Mesenteric fat pad (tissue), 1 donor: ENCODE results near the gene ZDHHC3. TPM values are rescaled to one million over a fixed set of nuclear protein-coding genes. Genes with fewer than 3 reads are reported as not detected.
"Not testable (repeated sequence)": the region's sequence is repeated elsewhere in the genome, so short reads cannot be mapped to it uniquely, and the experiment has no call there.

Experiments
- DNase-seq: peaks from one replicate; pipeline ENCODE4 v3.0.0-alpha.2; 2020; ENCODE audit warnings: low spot score
- total RNA-seq: library from RNA; stranded (reverse); fragmentation: NEBNext Ultra II Directional; extraction: Animal tissue kit (Norgen Biotek cat#: 25700); gene quantifications from one replicate; pipeline ENCODE4 v1.2.1, GENCODE V29; 2021
- donor health status: DM: yes; HTN: yes; CAD: no.

The ZDHHC3 gene
- total RNA-seq, 1 donor from 2014 or later: 108 TPM

DNA sequence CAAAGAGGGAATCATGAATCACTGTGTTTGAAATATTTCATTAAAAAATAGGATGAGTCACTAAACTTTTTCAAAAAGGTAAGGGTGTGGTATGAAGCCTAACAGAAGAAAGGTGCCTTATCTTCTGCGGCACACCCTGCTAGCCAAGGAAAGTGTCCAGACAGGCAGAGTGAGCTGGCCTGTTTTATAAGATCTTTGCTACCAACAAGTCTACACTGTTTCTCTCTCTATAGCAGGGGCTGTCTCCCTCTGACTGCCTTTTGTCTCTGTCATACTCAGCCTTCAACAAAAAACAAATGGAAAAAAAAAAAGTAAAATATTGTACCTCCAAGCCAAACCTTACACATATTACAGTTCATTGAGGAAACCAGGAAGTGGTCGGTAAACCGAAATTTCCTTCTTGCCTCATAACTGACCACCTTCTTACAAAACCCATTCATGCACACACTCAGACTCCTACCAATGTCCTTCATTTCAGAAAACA is 9.1 kb downstream of the ZDHHC3 start:
- no peak for DNase-seq

DNA sequence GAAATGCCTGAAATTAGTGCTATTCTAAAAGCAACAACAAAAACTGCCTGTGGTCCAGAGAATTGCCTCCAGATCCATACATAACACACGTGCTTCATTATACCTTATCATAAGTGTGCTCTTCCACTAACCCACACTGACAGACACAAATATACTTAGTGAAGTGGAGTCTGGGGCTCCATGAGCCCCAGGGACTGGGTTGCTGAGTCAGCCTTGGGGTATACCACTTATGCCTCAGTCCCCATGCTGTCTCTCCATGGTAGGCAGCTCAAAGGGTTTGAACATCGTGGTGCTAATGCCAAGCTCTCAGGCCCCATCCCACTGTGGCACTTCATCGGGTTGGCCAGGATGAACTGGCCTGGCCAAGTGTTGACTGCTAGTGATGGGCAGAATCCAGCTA is 10.8 kb downstream of the ZDHHC3 start:
- DNase-seq: no peak

DNA sequence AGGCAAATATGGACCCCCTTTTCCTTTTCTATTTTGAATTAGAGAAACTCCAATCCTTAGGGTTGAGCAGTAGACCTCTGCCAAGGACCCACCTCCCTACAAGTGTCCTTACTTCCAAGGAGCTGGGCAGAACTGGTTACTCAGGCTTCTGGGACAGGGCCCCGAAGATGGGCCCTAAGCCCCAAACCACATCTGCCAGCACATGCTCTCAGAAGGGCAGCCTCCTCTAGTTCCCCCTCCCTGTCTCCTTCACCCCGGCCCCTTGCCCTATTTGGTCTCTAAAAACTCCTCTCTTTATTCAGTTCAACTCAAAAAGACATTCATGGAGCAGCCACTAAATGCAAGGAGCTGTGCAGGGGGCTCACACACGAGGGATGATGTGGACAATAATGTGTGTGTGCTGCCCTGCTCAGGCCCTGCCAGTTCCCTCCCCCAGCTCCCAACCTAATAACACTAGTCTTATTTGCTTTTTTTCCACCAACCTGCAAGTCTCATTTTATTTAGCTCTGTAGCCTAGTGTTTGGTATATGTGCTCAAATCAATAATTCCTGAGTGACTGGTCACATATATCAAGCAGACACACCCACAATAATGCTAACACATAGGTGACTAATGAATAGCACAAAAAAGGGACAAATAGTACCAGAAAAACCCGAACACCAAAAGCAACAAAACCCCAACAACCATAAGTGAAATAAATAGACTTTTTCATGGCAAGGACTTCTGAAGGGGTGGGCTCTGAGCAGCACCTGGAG is 12.2 kb downstream of the ZDHHC3 start:
- DNase-seq: no peak

DNA sequence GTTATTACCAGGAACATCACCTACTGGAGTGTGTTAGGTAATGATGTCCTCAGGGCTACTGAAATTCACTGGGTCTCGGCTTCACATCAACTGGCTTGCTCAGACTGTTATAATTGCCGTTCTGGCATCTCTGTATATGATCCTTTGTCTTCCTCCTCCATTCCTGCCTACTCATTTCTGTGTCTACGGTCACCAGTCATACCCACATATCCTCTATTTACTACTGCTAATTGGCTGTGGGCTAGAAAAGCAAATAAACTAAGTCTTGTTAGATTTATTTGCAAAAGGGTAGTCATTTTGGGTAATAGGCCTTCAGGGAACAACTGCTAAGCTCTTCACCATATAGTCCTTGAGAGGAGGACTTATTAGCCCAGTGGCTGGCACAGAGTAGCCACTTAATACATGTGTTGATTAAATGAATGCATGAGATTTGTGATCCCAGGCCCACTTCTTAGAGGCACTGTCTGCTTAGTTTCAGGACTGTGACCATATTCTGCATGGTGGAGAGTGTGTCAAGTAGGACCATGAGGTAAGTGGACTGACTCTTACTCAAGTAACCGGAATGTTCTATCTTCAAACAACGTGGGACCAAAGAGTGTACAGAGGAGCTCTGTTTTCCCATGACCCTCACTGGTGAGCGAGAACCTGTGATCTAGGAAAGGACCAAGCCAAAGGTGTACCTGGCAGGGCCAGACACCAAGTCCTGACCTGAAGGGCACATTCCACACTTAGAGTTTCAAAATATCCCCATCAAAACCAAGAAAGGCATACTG is 13.2 kb downstream of the ZDHHC3 start:
- no peak for DNase-seq

DNA sequence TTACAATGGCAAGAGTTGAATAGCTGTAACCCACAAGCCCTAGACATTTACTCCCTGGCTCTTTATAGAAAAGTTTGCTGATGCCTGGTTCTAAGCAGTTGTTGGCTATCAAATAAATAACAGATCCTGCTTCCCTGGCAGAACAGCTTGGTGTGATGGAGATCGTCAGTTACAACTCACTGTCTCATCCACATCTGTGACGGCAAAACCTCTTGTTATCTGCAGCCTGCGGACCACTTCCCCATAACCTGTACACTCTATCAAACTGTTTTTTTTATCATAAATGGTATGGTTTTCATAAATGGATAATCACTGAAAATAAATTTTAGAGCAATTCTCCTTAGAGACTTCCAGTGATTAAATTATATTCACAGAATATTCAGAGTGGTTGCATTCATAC is 14.1 kb downstream of the ZDHHC3 start:
- DNase-seq: no peak

DNA sequence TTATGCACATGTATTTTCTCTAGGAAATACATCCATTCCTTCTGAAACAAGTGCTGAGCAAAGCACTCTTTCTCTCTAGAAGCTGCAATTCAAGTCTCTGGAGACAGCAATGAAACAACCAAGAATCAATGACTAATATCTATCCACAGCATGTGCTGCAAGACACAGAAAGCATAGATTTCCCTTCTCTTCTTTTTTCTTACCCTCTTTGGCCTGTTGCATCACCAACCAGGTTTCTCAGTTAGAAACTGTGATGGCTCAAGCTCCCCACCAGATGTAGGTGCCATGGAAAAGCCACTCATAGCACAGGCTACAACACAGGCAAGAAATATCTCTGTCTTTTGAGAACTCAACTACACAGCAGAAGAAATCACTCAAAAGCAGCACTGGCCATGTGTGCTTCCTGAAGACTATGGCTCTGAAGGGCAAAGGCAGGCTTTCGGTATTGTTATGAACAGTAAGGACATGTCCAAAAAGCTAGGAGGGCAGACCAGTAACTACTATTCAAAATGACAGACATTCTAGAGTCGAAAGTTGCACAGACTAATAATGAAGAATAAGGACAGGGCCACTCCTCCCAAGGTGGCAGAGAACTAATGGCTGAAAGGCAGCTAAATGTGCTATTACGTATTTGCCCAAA is 15.5 kb downstream of the ZDHHC3 start:
- no peak for DNase-seq

DNA sequence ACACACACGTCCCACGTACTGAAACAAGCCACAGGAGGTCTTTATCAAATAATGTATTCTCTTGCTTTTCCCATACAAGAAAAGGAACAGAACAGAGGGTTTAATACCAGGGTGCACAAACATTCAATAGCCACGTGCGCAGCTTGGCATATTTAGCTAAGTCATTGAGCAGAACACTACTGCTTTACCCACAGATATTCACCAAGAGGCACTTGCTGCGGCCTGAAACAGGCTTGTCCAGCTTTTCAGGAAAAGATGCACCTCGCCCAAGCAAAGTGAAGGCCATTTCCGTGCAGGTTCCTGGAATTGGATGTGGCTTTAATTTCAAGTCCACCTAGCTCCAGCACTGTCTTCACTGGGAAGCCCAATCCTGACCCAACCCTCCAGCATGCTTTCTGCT is 17.6 kb downstream of the ZDHHC3 start:
- DNase-seq: no peak

DNA sequence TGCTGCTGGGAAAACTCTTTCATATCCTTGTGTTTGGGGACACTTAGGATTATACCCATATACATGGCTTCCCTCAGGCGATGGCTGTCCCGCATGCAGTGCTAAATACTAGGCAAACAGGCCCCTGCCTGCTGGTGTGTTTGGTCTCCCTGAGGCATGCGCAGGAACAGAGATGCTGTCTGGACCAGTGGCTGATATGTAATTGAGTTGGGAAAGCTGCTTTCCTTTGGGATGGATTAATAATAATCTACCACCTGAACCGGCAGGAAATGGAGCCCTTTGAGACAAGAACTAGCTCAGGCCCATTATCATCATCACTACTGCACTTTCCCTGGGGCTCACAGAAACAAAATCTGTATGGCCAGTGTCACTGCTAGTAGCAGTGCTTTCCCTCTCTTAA is 18.0 kb downstream of the ZDHHC3 start:
- DNase-seq: no peak

DNA sequence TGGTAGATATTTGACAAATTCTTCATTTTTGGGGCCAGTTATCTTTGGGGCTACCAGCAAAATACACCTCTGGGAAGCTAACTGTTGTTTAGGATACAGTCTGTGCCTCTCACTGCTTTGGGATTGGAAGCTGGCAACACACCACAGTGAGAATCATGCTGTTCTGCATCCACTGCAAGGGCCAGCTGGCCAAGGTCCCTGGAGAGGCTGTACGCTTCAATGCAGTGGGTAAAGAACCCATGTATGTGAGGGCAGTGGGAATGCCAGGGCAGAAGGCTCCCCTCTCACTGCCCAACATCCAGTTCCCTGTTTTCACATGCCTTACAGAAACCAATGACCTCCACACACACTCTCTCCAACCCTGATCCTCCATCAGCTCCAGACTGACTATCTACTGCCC is 20.1 kb downstream of the ZDHHC3 start:
- no peak for DNase-seq

DNA sequence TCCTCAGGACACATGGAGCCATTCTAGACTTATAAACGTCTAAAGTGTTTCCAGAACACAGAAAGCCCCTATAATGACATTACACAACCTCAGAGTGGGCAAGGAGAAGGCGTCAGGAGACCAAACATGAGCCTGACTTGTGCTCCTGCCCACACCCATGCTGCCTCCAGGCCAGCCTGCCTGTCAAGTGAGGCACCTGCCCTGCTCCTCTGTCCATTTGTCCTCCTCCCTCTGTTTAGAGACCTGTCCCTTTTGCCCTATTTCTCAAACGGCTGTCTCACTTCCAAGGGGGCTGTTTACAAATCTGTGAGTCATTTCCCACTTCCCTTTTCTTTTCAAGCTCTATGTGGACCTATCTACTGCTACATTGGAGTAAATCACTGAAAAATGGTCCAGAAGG is 21.0 kb downstream of the ZDHHC3 start:
- DNase-seq: no peak

DNA sequence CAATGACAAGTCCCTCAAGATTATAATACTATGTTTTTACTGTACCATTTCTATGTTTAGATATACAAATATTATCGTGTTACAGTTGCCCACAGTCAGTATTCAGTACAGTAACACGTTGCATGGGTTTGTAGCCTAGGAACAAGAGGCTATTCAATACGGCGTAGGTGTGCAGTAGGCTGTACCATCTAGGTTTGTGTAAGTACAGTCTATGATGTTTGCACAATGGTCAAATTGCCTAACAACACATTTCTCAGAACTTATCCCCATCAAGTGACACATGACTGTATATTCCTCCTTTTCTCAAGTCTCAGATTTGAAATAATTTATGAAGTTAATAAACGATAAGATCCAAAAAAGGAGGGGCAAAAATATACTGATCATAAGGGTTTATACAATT is 21.7 kb downstream of the ZDHHC3 start:
- DNase-seq: no peak

DNA sequence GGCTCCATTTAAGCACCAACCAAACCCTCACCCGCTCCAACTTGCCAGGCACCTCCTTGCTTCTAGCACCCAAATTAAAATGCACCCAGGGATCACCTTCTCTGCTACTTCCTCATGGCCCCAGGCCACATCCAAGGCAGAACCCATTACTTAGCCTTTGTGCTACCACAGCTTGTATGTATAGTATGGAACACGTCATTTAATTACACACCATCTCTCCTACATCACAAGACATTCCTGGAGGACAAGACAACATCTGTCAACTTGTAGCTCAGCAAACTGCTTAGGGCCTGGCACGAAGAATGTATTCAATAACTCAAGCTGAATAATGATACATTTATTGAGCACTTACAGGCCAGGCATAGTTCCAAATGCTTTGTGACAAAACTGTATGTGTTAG is 23.3 kb downstream of the ZDHHC3 start:
- no peak for DNase-seq

DNA sequence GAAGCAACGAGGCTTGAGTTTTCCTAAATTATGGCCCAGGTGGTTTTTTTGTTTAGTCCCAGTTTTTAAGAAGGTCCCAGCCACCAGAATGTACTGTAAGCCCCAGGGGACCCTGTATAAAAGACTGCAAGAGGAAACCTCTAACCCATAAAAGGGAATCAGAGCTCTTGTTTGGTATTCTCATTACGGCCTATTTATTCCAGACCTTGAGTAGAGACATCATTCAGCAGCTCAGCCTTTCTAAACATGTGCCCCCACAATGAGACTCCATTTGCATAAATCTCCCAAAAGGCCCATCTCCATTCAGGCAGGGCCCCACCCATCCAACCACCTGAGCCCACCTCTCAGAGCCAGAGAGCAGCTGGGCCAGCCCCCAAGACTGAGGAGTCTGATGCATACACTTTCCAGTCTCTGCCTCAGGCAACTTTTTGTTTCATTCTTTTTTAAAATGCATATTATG is 25.7 kb downstream of the ZDHHC3 start:
- no peak for DNase-seq

DNA sequence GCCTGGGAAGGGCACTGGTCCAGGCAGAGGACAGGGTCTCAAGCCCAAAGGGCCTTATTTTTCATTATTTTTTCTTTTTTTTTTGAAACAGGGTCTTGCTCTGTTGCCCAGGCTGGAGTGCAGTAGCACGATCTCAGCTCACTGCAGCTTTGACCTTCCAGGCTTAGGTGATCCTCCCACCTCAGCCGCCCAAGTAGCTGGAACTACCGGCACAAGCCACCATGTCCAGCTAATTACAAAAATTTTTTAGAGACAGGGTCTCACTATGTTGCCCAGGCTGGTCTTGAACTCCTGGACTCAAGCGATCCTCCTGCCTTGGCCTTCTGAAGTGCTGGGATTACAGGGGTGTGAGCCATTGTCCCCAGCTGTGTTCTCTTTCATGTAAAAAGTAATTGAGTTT is 26.2 kb downstream of the ZDHHC3 start:
- not testable (repeated sequence) for DNase-seq

DNA sequence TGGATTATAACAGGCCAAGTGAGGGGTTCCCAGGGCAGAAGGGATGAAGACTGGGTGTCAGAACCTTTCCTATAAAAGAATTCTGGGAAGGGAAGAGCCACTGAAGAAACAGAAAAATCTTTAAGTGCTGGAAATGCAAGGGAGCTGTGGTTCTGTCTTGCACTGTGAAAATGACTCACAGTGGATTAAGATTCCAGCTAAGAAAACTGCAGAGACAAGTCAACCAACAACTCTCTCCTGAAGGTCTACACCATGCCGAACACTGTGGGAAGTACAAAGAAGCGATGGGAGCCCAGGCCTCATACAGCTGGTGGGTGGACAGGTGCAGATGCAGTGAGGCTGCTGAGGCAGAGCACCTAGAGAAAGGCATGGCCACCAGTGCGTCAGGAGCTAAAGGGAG is 27.7 kb downstream of the ZDHHC3 start:
- DNase-seq: no peak

DNA sequence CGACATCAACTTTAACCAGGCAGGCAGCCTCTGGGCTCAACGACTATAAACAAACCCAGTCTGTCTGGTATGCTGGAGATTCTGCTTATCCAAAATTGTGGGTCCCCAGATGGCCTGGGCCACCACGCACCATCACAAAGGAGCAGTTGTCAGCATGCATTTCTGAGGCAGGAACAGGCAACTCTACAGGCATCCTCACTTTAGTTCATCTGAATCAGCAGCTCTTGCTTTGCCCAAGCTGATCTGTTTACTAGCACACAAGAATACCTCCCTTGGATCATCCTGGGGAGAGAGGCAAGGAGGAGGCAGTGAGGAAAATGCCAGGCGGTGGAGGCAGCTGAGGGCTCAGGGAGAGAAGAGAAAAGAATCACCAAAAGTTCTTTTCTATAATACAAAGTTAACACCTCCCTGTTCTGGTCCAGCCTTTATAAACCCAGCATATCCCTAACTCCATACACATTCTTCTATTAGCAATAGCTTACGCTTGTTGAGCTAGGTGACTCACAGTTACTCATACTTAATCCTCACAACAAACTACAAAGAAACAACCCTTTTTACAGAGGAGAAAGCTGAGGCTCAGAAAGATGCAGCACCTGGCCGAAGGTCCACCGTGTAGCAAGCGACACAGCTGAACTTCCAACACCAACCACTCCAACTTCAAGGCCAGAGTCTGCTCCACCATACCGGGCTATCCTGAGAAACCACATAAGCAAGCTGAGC is 33.6 kb downstream of the ZDHHC3 start:
- no peak for DNase-seq

DNA sequence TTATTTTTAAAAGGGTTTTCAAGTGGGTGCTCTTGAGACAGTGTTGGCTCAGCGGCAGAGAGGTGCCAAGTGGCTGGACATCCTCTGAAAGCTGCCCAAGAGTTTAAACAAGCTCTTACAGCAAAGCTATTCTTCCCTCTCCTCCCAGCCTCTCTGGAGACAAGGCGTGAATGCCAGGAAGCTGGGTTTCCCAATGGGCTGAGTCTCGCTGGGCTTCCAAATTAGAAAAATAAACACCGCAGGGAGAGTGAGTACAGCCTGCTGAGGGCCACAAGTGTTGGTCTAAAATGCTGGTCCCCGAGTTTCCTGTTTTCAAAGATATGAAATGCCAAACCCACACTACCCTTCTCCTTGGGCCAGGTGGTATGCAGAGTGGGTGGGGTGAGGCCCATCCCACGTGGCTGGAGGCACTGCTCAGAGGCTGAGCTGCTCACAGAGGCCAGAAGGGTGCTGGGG is 36.4 kb downstream of the ZDHHC3 start:
- DNase-seq: no peak

DNA sequence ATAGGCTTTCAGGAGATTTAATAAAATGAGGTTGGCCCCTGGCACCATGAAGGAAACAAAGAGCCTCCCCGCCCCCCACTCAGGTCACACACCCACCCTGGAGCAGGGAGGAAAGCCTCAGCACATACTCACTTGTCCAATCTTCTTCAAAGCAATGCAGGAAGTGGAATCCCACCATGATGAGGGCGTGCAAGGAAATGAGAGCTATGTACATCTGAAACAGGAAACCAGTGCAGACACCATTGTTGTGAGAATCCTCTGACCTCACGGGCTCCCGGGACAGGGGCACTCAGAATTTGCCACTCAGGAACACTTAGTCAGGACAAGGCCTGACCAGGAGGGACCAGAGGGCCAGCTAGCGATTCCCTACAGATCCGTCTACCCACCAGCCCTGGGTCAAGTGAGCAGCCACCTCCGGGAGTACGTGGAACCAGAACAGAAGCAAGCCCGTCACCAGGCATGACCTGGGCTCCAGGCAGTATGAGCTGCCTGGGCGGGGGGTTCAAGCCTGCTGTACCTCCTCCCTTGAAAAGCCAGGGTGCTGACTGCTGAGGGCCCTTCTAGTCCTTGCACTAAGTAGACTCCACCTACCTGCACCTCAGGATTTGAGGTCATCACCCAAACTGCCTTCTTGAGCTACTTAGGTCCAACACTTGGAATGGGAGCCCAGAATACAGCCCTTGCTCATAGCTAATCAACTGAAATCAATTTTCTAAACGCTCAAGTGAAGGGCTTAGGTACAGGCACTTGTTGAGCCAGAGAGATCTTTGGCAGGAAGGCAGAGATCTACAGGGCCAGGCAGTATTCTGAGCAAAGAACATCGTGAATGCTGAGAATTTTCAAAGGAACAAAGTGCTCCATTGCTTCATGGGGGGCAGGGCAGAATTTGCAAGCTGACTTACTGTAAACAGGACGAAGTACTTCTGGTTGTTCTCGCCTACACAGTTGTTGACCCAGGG is 42.7 kb downstream of the ZDHHC3 start:
- peak; percentile 69 for DNase-seq

DNA sequence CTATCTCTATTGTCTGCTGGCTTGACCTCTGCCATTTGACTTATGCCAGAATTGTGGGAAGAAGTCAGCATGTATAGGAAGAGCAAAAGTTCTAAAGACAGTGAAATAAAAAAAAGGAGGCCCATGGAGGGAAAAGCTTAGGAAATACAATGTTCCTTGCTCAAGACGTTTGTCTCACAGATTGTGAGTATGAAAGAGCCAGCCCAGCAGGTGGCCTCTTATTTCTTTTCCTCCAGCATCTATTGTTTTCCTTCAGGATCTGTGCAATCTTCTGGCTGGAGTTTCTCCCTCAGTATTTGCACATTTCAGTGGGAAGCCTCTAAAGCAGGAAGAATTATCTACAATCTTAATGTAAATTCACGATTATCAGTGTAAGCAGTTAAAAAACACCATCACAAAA is 43.7 kb downstream of the ZDHHC3 start:
- no peak for DNase-seq

DNA sequence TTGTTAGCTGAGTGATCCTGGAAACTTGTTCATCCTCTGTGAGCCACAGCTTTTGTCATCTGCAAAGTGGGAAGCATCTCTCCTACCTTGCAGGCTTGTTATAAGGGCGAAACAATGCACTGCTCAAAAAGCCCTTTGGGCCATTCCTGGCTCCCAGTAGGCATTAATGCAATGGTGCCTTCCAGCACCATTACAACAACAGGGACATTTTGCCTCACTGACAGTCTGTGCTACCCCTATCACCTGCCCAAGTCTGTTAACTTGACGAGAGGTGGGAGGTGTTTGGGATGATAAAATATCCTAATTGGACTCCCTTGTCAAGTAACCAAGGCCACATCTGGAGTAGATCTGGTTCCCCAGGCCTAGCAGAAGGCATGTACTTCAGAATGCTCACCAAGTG is 44.2 kb downstream of the ZDHHC3 start:
- DNase-seq: no peak
